NCI-H2227 (cell line): ENCODE results near the gene RETN.

Experiments used
- DNase-seq: peaks from one replicate; lab custom pipeline; 2025; ENCODE audit not compliant: unreplicated experiment; lab: John Stamatoyannopoulos, UW

Gene RETN

DNA sequence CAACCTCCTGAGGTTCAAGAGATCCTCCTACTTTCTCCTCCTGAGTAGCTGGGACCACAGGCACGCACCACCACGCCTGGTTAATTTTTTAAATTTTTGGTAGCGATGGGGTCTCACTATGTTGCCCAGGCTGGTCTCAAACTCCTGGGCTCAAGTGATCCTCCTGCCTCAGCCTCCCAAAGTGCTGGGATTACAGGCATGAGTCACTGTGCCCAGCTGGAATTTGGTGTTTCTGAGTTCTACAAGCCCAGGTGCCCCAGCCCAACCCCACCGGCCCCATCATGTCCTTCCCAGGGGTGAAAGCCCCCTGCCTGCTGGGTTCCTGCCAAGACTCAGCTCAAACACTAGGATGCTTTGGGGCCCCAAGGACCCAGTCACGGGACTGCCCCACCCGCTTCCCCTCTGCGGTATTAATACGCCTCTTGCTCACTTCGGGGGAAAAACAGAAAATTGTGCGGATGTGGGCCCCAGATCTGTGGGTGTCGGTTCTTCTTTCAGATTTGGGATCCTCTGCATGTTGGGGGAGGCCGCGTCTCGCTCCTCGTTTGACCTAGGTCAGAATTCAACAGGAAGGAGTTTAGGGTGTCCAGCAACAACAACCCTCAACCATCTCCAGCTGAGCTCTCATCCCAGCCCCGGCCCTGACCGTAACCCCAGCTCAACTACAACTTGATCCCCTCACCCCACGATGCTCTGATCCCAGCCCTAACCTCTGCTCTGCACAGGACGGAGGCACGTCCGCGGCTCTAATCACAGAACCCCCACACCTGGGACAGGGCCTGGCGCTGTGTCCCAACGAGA is 36.7 kb downstream of the RETN start:
- no peak for DNase-seq

DNA sequence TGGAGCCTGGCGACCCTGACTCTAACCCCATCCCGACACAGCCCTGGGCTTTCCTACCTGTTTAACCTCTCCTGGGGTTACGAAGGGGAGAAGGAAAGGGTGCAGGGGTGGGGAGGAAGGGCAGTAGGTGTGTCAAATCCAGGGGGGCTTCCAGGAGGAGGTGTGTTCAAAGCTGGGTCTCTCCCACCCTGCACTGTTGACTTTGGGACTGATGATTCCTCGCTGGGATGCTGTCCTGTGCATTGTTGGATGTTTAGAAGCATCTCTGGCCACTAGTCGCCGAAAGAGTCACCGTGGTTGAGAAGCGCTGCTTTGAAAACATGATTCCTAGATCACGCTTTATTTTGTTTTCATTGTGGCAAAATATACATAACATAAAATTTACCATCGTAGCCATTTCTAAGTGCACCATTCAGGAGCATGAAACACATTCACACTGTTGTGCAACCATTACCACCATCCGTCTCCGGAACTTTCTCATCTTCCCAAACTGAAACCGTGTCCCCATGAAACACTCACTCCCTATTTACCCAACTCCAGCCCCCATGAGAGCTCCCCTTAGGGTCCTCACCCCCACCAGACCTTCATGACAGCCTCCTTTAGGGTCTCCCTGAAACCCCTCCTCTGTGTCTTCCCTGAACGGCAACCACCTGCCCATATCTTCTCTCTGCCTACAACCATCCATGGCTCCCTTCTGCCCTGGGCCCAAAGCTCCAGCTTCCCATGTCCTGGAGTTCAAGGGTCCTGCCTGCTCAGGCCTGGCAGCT is 37.5 kb downstream of the RETN start:
- DNase-seq, result no peak

DNA sequence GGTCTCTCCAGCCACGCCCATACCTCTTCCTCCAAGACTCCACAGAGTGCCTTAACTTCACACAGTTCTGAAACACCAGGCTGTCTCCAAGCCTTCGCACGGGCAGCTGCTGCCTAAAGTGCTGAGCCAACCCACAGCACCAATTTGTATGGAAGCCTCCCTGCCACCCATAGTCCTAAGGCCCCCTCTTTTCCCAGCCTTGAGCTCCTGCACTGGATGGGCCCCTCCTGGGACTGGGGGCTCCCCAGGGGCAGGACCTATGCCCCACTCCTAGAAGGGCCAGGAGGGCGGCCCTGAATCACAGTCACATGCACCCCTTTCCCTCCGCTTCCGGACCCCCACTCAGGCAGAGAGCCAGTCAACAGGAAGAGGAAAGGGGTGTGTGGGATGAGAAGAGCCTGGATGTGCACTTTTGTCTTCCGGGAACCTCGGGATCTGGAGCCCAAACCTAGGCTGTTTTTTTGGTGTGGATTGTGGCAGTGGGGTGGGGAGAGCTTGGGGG is 38.2 kb downstream of the RETN start:
- no peak for DNase-seq

DNA sequence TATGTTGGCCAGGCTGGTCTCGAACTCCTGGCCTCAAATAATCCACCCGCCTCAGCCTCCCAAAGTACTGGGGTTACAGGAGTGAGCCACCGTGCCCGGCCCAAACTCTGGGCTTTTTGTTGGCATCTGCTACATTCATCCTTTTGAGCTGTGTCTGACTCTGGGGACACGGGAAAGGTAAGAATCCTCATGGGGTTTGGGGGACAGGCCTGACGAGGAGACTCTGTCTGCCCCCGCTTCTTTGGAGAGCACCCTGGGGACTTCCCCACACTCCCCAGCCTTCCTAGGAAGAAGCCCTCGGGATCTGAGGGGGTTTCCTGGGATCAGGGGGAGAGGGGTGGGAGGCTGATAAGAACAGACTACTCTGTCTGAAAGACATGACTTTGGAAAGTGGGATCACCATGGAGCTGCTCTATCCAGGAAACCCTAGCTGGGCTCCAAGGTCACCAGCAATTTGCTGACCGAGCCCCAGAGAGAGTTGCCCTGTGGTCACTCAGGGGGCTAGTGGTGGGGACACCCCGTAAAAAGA is 41.1 kb downstream of the RETN start:
- DNase-seq, result no peak

DNA sequence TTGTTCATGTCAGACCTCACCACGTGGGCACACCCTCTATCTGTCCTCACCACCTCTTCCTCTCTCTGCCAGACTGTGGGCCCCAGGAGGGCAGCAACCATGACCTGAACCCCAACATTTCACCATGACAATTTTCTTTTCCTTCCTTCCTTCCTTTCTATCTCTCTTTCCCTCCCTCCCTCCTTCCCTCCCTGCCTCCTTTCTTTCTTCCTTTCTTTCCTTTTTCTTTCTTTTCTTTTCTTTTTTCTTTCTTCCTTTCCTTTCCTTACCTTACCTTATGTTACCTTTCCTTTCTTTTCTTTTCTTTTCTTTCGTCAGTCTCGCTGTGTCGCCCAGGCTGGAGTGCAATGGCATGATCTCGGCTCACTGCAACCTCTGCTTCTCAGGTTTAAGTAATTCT is 41.8 kb downstream of the RETN start:
- no peak for DNase-seq

DNA sequence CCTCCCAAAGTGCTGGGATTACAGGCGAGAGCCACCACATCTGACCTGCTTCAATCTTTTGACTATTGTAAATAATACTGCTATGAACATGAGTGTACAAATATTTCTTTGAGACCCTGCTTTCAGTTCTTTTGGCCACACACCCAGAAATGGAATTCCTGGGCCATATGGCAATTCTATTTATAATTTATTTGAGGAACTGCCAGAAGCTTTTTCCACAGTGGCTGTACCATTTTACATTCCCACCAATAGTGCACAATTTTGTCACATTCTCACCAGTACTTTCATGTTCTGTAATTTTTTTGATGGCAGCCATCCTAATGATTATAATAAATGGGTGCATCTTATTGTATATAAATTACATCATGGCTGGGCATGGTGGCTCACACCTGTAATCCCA is 46.8 kb downstream of the RETN start:
- DNase-seq, result no peak

DNA sequence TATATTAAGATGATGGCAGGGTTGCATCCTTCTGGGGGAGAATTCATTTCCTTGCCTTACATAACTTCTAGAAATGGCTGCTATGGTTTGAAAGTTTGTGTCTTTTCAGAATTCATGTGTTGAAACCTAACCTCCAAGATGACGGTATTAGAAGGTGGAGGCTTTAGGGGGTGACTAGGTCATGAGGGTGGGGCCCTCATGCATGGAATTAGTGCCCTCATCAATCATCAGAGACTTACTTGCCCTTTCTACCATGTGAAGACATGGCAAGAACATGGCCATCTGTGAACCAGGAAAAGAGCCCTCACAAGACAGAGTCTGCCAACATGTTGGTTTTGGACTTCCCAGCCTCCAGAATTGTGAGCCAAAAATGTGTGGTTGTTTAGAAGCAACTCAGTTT is 47.9 kb downstream of the RETN start:
- no peak for DNase-seq

DNA sequence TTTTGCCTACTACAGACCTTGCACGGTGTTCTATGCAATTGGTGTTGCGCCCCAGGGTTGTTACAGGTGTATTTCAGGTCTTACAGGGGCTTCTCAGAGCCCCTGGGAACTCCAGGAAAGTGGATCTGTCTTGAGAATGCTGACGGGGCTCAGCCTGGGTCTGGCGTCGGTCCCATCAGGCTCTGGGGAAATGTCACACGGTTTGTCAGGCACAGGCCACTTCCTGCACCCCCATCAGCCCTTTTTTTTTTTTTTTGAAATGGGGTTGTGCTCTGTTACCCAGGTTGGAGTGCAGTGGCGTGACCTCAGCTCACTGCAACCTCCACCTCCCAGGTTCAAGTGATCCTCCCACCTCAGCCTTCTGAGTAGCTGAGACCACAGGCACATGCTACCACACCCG is 49.8 kb downstream of the RETN start:
- DNase-seq, result no peak
